HEK293 (cell line): Measurements from ENCODE around the gene ASCL5.

Experiments used
- CTCF ChIA-PET: fragments of 350-600 bp; formaldehyde crosslinking; extraction: SDS; loops from one replicate; lab custom pipeline; 2021; ENCODE audit warnings: antibody characterized with exemption; lab: Yijun Ruan, JAX
- POLR2A ChIA-PET: fragments of 300-600 bp; formaldehyde crosslinking; extraction: SDS; loops from one replicate; lab custom pipeline; 2020; ENCODE audit warnings: antibody characterized with exemption, inconsistent platforms; lab: Yijun Ruan, JAX
- H3K27ac ChIP-seq: fragments of 200-500 bp; sonication (Bioruptor generic); 2 replicates; pipeline ENCODE4 v1.5.1; 2014; ENCODE audit warnings: low read depth, low read length, control low read depth, inconsistent platforms; ENCODE audit errors: extremely low read depth
- H3K36me3 ChIP-seq, 2 experiments: fragments of 200-500 bp in 1 of 2; sonication (Bioruptor generic) in 1 of 2; 1 replicate in 1 of 2; 2 replicates in 1 of 2; pipeline ENCODE4 v1.5.1; 2014 to 2017; ENCODE audit warnings: inconsistent platforms in 2 of 2, low read length in 2 of 2; ENCODE audit not compliant: control insufficient read depth in 2 of 2, insufficient read depth in 1 of 2
- H3K4me1 ChIP-seq: fragments of 200-500 bp; sonication (Bioruptor generic); 2 replicates; pipeline ENCODE4 v1.5.1; 2014; ENCODE audit warnings: mild to moderate bottlenecking, low read length, inconsistent platforms; ENCODE audit not compliant: control insufficient read depth, insufficient read depth
- H3K4me3 ChIP-seq: 2 replicates; pipeline ENCODE4 v1.5.1; 2011; ENCODE audit warnings: low read depth, mild to moderate bottlenecking, control low read depth, low read length, moderate library complexity
- H3K9me3 ChIP-seq: fragments of 200-500 bp; sonication (Bioruptor generic); 2 replicates; pipeline ENCODE4 v1.5.1; 2014; ENCODE audit warnings: low read depth, low read length, inconsistent platforms; ENCODE audit not compliant: control insufficient read depth, insufficient read depth
- KLF1 ChIP-seq: fragments of 450-650 bp; formaldehyde crosslinking; IDR thresholded peaks from 2 replicates; pipeline ENCODE4 v1.5.1; 2016; ENCODE audit warnings: missing biosample characterization, missing genetic modification characterization
- SALL2 ChIP-seq: fragments of 450-650 bp; formaldehyde crosslinking; IDR thresholded peaks from 2 replicates; pipeline ENCODE4 v1.5.0; 2017; ENCODE audit warnings: missing biosample characterization, mild to moderate bottlenecking, missing genetic modification characterization, borderline replicate concordance
- ZFHX2 ChIP-seq: fragments of 450-650 bp; formaldehyde crosslinking; conservative IDR thresholded peaks from 2 replicates; pipeline ENCODE4 v1.5.1; 2016; ENCODE audit warnings: missing biosample characterization, missing genetic modification characterization
- ZNF121 ChIP-seq: fragments of 450-650 bp; formaldehyde crosslinking; IDR thresholded peaks from 2 replicates; pipeline ENCODE4 v1.5.1; 2016; ENCODE audit warnings: missing biosample characterization, missing genetic modification characterization
- ZNF202 ChIP-seq: fragments of 450-650 bp; formaldehyde crosslinking; IDR thresholded peaks from 2 replicates; pipeline ENCODE4 v1.5.1; 2016; ENCODE audit warnings: missing biosample characterization, missing genetic modification characterization, borderline replicate concordance
- ZNF302 ChIP-seq: fragments of 450-650 bp; formaldehyde crosslinking; IDR thresholded peaks from 2 replicates; pipeline ENCODE4 v1.5.1; 2016; ENCODE audit warnings: missing biosample characterization, missing genetic modification characterization, low read depth
- ZNF335 ChIP-seq: fragments of 450-650 bp; formaldehyde crosslinking; conservative IDR thresholded peaks from 2 replicates; pipeline ENCODE4 v1.5.1; 2016; ENCODE audit warnings: missing biosample characterization, missing genetic modification characterization
- ZNF391 ChIP-seq: fragments of 450-650 bp; formaldehyde crosslinking; IDR thresholded peaks from 2 replicates; pipeline ENCODE4 v1.5.1; 2016; ENCODE audit warnings: low read depth, missing biosample characterization, missing genetic modification characterization, borderline replicate concordance
- ZNF76 ChIP-seq: fragments of 450-650 bp; formaldehyde crosslinking; IDR thresholded peaks from 2 replicates; pipeline ENCODE4; 2016; ENCODE audit warnings: low read depth, missing biosample characterization, missing genetic modification characterization, borderline replicate concordance
- ZNF776 ChIP-seq: fragments of 450-650 bp; formaldehyde crosslinking; IDR thresholded peaks from 2 replicates; pipeline ENCODE4 v1.5.0; 2017; ENCODE audit warnings: missing biosample characterization, missing genetic modification characterization, borderline replicate concordance
- ZSCAN23 ChIP-seq: fragments of 450-650 bp; formaldehyde crosslinking; IDR thresholded peaks from 2 replicates; pipeline ENCODE4 v1.5.1; 2016; ENCODE audit warnings: missing biosample characterization, missing genetic modification characterization
- TF ChIP-seq, protein P1 (sequence below): fragments of 450-650 bp; formaldehyde crosslinking; IDR thresholded peaks from 2 replicates; pipeline ENCODE4 v1.5.1; 2016; ENCODE audit warnings: missing biosample characterization, missing genetic modification characterization
- TF ChIP-seq, protein P2 (sequence below): fragments of 450-650 bp; formaldehyde crosslinking; IDR thresholded peaks from 2 replicates; pipeline ENCODE4 v1.5.1; 2016; ENCODE audit warnings: missing biosample characterization, missing genetic modification characterization, low read depth
- TF ChIP-seq, protein P3 (sequence below): fragments of 450-650 bp; formaldehyde crosslinking; IDR thresholded peaks from 2 replicates; pipeline ENCODE4 v1.5.1; 2016; ENCODE audit warnings: missing biosample characterization, missing genetic modification characterization
- TF ChIP-seq, protein P4 (sequence below): sonication (generic); formaldehyde crosslinking; IDR thresholded peaks from 2 replicates; pipeline ENCODE4 v1.8.1; 2022; ENCODE audit warnings: mild to moderate bottlenecking, moderate library complexity, missing genetic modification reagents
- TF ChIP-seq, protein P5 (sequence below): fragments of 450-650 bp; formaldehyde crosslinking; IDR thresholded peaks from 2 replicates; pipeline ENCODE4 v1.5.1; 2017; ENCODE audit warnings: missing biosample characterization, mild to moderate bottlenecking, missing genetic modification characterization, moderate library complexity

ASCL5 gene

DNA sequence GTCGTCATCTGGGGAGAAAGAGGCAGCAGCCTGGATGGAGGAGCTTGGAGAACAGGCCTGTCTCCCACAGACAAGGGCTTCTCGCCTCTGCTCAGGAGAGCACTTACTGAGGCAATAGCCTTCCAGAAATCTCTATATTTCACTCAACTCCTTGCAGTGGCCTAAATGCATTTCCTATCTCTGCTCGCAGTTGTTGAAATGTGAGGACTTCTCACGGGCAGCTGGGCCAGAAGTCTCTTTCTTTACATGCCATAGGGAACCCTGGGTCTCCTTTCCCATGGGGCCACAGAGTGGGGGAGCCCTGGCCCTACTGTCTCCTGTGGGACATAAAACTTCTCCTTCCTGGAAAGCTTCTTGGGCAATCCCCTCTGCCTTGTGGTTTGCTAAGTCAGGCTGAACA, 60.0 kb downstream of the ASCL5 start:
- CTCF ChIA-PET = no interaction called here

DNA sequence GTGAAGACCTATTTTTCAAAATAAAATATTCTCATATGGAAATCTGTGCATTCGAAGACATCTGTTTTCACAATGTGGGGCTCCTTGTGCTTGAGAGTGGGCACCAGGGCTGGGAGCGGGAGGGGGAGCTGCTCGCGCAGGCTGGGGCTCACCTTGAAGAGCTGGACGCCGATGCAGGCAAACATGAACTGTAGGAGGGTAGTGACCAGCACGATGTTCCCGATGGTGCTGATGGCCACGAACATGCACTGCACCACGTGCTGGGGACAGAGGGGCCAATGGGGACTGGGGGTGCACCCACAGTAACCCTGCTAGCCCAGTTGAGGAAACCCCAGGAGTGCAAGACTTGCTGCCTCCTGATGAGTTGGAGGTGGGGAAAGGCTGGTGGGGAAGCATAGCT, 61.3 kb downstream of the ASCL5 start:
- no peaks in the 10 kb centered on the region for H3K36me3 ChIP-seq
- H3K4me3 ChIP-seq = no peak overlapping the region
- H3K9me3 ChIP-seq = no peaks in the 10 kb centered on the region
- ChIA-PET POLR2A (no interaction called here), CTCF (interaction anchor here (1.6 kb wide), 1 partner anchor 23 kb away, joined by 5 read pairs; no protein-coding TSS in a partner anchor)
- TF ChIP-seq ZNF776 (no peak), SALL2 (tag by site-specific recombination) (no peak), KLF1 (tag by site-specific recombination) (no peak), ZNF391 (tag by site-specific recombination) (no peak), ZNF121 (tag by site-specific recombination) (no peak), ZFHX2 (no peak)
- TF ChIP-seq, protein P1, sequence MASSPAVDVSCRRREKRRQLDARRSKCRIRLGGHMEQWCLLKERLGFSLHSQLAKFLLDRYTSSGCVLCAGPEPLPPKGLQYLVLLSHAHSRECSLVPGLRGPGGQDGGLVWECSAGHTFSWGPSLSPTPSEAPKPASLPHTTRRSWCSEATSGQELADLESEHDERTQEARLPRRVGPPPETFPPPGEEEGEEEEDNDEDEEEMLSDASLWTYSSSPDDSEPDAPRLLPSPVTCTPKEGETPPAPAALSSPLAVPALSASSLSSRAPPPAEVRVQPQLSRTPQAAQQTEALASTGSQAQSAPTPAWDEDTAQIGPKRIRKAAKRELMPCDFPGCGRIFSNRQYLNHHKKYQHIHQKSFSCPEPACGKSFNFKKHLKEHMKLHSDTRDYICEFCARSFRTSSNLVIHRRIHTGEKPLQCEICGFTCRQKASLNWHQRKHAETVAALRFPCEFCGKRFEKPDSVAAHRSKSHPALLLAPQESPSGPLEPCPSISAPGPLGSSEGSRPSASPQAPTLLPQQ = no peak
- TF ChIP-seq, protein P2, sequence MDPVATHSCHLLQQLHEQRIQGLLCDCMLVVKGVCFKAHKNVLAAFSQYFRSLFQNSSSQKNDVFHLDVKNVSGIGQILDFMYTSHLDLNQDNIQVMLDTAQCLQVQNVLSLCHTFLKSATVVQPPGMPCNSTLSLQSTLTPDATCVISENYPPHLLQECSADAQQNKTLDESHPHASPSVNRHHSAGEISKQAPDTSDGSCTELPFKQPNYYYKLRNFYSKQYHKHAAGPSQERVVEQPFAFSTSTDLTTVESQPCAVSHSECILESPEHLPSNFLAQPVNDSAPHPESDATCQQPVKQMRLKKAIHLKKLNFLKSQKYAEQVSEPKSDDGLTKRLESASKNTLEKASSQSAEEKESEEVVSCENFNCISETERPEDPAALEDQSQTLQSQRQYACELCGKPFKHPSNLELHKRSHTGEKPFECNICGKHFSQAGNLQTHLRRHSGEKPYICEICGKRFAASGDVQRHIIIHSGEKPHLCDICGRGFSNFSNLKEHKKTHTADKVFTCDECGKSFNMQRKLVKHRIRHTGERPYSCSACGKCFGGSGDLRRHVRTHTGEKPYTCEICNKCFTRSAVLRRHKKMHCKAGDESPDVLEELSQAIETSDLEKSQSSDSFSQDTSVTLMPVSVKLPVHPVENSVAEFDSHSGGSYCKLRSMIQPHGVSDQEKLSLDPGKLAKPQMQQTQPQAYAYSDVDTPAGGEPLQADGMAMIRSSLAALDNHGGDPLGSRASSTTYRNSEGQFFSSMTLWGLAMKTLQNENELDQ (tag by site-specific recombination) = no peak
- TF ChIP-seq, protein P3, sequence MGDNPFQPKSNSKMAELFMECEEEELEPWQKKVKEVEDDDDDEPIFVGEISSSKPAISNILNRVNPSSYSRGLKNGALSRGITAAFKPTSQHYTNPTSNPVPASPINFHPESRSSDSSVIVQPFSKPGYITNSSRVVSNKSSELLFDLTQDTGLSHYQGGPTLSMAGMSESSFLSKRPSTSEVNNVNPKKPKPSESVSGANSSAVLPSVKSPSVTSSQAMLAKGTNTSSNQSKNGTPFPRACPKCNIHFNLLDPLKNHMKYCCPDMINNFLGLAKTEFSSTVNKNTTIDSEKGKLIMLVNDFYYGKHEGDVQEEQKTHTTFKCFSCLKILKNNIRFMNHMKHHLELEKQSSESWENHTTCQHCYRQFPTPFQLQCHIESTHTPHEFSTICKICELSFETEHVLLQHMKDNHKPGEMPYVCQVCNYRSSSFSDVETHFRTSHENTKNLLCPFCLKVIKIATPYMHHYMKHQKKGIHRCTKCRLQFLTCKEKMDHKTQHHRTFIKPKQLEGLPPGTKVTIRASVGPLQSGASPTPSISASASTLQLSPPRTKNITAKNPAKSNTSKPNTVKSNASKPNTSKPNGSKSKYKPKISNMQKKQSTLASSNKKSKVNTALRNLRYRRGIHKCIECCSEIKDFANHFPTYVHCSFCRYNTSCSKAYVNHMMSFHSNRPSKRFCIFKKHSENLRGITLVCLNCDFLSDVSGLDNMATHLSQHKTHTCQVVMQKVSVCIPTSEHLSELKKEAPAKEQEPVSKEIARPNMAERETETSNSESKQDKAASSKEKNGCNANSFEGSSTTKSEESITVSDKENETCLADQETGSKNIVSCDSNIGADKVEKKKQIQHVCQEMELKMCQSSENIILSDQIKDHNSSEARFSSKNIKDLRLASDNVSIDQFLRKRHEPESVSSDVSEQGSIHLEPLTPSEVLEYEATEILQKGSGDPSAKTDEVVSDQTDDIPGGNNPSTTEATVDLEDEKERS = no peak
- TF ChIP-seq, protein P4, sequence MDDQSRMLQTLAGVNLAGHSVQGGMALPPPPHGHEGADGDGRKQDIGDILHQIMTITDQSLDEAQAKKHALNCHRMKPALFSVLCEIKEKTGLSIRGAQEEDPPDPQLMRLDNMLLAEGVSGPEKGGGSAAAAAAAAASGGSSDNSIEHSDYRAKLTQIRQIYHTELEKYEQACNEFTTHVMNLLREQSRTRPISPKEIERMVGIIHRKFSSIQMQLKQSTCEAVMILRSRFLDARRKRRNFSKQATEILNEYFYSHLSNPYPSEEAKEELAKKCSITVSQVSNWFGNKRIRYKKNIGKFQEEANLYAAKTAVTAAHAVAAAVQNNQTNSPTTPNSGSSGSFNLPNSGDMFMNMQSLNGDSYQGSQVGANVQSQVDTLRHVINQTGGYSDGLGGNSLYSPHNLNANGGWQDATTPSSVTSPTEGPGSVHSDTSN (CRISPR knock-in tag) = no peak
- no peaks in the 10 kb centered on the region for H3K4me1 ChIP-seq
- no peak overlapping the region for H3K27ac ChIP-seq

More for the DNA sequence above, 60.0 kb downstream of the ASCL5 start:
- POLR2A ChIA-PET = no interaction called here
- Histone ChIP-seq H3K9me3 (no peaks in the 10 kb centered on the region), H3K4me1 (no peaks in the 10 kb centered on the region), H3K36me3 (no peaks in the 10 kb centered on the region), H3K27ac (no peak overlapping the region), H3K4me3 (no peak overlapping the region)
- TF ChIP-seq ZNF302 (tag by site-specific recombination) (no peak), ZNF335 (tag by site-specific recombination) (no peak), ZNF76 (tag by site-specific recombination) (no peak), ZSCAN23 (no peak), ZNF202 (tag by site-specific recombination) (no peak)
- TF ChIP-seq, protein P5, sequence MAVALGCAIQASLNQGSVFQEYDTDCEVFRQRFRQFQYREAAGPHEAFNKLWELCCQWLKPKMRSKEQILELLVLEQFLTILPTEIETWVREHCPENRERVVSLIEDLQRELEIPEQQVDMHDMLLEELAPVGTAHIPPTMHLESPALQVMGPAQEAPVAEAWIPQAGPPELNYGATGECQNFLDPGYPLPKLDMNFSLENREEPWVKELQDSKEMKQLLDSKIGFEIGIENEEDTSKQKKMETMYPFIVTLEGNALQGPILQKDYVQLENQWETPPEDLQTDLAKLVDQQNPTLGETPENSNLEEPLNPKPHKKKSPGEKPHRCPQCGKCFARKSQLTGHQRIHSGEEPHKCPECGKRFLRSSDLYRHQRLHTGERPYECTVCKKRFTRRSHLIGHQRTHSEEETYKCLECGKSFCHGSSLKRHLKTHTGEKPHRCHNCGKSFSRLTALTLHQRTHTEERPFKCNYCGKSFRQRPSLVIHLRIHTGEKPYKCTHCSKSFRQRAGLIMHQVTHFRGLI = no peak
- TF ChIP-seq, all 188 proteins: peak for 0
